ENCODE measurements around the gene SPIB. TPM values are rescaled to one million over a fixed set of nuclear protein-coding genes. Genes with fewer than 3 reads are reported as not detected.
"Not testable (repeated sequence)": the region's sequence is repeated elsewhere in the genome, so short reads cannot be mapped to it uniquely, and the experiment has no call there.

Gene SPIB
- total and polyA plus RNA-seq, 2 experiments from 2014 or later = 12.6 to 17.5 TPM

DNA sequence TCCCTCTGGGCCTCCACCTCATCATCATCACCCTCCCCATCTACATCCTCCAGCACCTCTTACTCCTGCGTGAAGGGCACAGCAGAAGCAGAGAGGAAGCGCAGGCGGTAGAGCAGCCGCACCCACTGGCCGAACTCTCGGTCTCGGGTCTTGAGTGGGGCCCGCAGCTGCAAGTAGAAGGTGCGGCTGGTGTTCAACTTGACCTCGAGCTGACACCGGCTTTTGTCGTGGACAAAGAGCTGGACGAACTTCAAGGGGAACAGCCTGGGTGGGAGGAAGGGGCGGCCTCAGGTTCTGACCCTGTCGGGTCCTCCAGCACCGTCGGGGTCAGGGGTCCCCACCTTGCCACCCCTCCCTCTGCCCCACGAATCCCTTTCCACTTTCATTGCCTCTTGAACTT, 48.8 kb downstream of the SPIB start (continued):
- TF ChIP-seq REST (IDR thresholded peaks at IDR 0.05; ENCODE audit: unreplicated experiment) (no peak), POLR2AphosphoS5 (IDR thresholded peaks at IDR 0.05; ENCODE audit: low read depth) (no peak)
- TF ChIP-seq, protein P1, sequence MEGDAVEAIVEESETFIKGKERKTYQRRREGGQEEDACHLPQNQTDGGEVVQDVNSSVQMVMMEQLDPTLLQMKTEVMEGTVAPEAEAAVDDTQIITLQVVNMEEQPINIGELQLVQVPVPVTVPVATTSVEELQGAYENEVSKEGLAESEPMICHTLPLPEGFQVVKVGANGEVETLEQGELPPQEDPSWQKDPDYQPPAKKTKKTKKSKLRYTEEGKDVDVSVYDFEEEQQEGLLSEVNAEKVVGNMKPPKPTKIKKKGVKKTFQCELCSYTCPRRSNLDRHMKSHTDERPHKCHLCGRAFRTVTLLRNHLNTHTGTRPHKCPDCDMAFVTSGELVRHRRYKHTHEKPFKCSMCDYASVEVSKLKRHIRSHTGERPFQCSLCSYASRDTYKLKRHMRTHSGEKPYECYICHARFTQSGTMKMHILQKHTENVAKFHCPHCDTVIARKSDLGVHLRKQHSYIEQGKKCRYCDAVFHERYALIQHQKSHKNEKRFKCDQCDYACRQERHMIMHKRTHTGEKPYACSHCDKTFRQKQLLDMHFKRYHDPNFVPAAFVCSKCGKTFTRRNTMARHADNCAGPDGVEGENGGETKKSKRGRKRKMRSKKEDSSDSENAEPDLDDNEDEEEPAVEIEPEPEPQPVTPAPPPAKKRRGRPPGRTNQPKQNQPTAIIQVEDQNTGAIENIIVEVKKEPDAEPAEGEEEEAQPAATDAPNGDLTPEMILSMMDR (conservative IDR thresholded peaks at IDR 0.05; ENCODE audit: low read depth in 2 of 2) = no peak

GRCh38 chr19:50468818-50469217, 50.1 kb downstream of the SPIB start:
- H2AFZ ChIP-seq = no peak overlapping the region
- H3K79me2 ChIP-seq (replicated peaks; ENCODE audit: insufficient read depth) = no peaks in the 10 kb centered on the region
- H3K4me2 ChIP-seq = no peak overlapping the region
- TF ChIP-seq ZNF114 (CRISPR knock-in tag; IDR thresholded peaks at IDR 0.05) = no peak
- Mint-ChIP-seq H3K9me3 (peaks cover 95% of the 10 kb centered on the region), H3K27me3 (ENCODE audit: insufficient read depth, low read depth, poor library complexity) (peaks cover 12% of the 10 kb centered on the region), H3K27ac (no peak overlapping the region), H3K4me1 (no peaks in the 10 kb centered on the region), H3K4me3 (no peak overlapping the region), H3K36me3 (ENCODE audit: low read depth) (peaks cover 45% of the 10 kb centered on the region)
- no peaks in the 10 kb centered on the region for H3K36me3 ChIP-seq (ENCODE audit: insufficient read depth)
- DNase-seq (ENCODE audit: low spot score) (no peak), ATAC-seq (no peak)
- peaks cover 8% of the 10 kb centered on the region for H3F3A ChIP-seq (replicated peaks; ENCODE audit: low read depth)
- 0 out of 2 replicates have a peak, but pooled peaks cover 3% of the 10 kb centered on the region for H3K4me1 ChIP-seq (ENCODE audit: insufficient read depth)
- H4K20me1 ChIP-seq (replicated peaks; ENCODE audit: insufficient read depth) = no peaks in the 10 kb centered on the region
- H3K4me3 ChIP-seq = no peak overlapping the region
- no peak overlapping the region for H3K27ac ChIP-seq (ENCODE audit: low read depth)
- no peaks in the 10 kb centered on the region for H3K9me2 ChIP-seq (ENCODE audit: insufficient read depth)
- H3K27me3 ChIP-seq (ENCODE audit: insufficient read depth) = no peaks in the 10 kb centered on the region

DNA sequence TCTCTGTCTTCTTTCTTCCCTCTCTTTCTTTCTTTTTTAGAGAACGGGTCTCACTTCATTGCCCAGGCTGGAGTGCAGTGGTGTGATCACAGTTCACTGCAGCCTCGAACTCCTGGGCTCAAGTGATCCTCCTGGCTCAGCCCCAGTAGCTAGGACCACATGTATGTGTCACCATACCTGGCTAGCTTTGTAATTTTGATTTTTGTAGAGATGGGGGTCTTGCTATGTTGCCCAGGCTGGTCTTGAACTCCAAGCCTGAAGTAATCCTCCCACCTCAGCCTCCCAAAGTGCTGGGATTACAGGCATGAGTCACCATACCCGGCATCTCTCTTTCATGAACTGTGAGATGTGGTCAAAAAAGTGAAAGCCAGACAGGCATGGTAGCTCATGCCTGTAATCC, 54.6 kb downstream of the SPIB start:
- H2AFZ ChIP-seq; ATAC-seq; H3K27ac ChIP-seq (ENCODE audit: low read depth); H4K20me1 ChIP-seq (replicated peaks; ENCODE audit: insufficient read depth); H3K4me2 ChIP-seq; H3K27me3 ChIP-seq (ENCODE audit: insufficient read depth); H3K4me3 Mint-ChIP-seq; DNase-seq (ENCODE audit: low spot score); H3K36me3 ChIP-seq (ENCODE audit: insufficient read depth); H3K27ac Mint-ChIP-seq; H3K4me3 ChIP-seq; H3K4me1 Mint-ChIP-seq; H3K9me2 ChIP-seq (ENCODE audit: insufficient read depth): not testable (repeated sequence)
- Mint-ChIP-seq H3K9me3 (peaks cover 94% of the 10 kb centered on the region), H3K36me3 (ENCODE audit: low read depth) (peaks cover 54% of the 10 kb centered on the region), H3K27me3 (ENCODE audit: insufficient read depth, low read depth, poor library complexity) (peaks cover 15% of the 10 kb centered on the region)
- H3K4me1 ChIP-seq (ENCODE audit: insufficient read depth) = peaks cover 10% of the 10 kb centered on the region; the same call in 1 of the 2 replicates
- H3K79me2 ChIP-seq (replicated peaks; ENCODE audit: insufficient read depth) = peaks cover 16% of the 10 kb centered on the region
- H3F3A ChIP-seq (replicated peaks; ENCODE audit: low read depth) = peaks cover 10% of the 10 kb centered on the region
